AG10803 (cell line): ENCODE data around the gene AMOTL2.
A peak's percentile ranks its signal among the peaks of the same experiment; 100 is the strongest.

ENCODE experiments used
- DNase-seq: peaks from one replicate; pipeline ENCODE4 v3.0.0; 2010; ENCODE audit warnings: low read depth
- H3K4me3 ChIP-seq: 2 replicates; pipeline ENCODE4 v1.5.1; 2011; ENCODE audit warnings: mild to moderate bottlenecking, low read length, control low read depth
- CTCF ChIP-seq: conservative IDR thresholded peaks from 2 replicates; pipeline ENCODE4 v1.5.1; 2011; ENCODE audit warnings: mild to moderate bottlenecking, low read length, control low read depth, inconsistent platforms

The AMOTL2 gene

DNA sequence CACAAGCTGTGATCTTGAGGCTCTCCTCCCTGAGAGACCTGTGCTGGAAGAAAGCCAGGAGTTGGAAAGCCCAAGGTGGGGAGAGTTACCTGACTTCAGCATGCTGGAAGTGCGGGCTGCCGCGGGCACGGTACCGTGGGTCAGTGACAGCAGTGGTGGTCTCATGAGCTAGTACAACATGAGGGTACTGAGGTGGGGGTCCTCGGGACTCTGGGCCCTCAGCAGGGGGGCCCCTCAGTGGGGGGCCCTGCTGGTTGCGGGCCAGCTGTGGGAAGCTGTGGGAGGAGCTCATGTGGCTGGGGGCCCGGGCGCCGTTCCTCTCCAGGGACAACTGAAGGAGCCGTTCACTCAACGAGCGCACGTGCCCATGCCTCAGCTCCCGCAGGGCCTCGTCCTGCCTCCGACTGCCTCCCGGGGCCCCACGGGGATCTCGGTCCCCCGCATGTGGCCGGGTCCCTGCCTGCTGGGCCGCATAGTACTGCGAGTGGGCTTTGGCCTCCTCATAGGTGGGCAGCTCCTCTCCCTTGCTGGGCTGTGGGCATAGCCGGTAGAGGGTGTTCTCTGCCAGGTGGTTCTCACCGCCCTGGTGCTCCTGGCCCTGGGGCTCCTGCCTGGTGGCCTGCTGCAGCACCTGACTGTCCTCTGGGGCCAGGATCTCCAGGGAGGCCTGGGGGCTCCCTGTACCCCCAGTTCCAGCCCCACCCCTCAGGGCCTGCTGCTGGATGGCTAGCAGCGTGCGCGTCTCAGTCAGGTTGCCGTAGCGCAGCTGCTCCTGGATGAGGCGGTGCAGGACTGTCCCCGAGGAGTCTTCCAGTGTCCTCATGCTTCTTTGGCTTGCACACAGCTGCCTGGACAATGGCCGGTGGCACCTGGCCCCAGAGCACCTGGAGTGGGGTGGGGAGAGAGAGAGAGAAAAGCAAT lies 3.4 kb downstream of the AMOTL2 start:
- H3K4me3 ChIP-seq = peak overlapping the region; percentile 99

DNA sequence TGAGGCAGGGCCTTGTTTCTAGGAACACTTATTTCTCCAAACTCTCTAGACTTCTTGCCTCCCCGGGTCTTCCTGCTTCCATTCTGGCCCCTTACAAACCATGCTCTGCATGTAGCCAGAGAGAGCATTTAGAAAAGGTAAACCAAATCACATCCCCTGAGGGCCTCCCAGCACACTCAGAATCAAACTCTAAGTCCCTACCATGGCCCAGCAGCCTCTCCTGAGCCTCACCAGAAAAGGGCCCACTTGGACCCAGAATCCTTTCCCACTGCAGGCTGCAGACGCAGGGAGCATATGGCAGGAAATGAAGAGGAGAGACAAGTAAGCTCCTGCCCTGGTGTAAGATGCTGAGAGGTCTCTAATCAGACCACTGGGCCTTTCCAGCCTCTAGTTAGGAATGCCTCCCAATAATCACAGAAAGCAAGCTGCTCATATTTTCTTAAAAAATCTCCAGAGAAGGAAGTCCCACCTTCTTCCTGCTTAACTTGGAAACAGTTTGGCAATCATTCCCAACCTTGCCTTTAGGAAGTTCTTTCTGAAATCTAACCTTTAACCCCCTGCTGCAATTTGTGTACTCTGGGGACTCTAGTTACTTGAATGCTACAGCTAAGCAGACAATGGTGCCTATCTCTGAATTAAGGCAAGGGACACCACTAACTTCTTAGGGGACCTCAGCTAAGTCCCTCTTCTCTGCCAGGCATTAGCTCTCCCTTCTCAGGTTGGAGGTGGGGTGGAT lies 4.2 kb downstream of the AMOTL2 start:
- no peak for TF ChIP-seq CTCF

More for the DNA sequence above, 3.4 kb downstream of the AMOTL2 start:
- DNase-seq = peak; percentile 32
- no peak for TF ChIP-seq CTCF

DNA sequence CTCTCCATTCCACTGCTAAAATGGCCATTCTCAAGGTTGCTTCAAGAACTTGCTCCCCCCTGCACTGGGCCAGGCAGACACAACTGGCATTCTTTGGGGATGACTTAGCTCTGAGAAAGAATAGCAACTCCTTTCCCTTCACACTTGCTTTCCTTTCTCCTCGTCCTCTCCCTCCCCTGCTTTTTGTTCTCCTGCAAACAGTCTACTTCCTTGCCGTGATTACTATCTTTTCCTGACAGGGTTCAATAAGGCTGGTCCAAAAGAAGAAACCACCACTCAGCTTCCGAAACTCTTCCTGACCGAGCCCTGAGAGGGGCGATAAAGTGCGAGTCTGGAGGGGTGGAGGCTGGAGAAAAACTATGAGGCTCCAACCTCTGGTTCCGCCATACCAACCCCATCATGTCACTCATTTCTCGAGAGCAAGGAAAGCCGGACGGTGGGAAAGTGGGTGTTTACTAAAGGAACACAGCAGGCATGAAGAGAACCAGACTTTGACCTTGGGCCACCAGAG lies 5.0 kb downstream of the AMOTL2 start:
- peak overlapping the region; percentile 99 for H3K4me3 ChIP-seq
- peak; percentile 77 for DNase-seq
- TF ChIP-seq CTCF = no peak

More for the DNA sequence above, 4.2 kb downstream of the AMOTL2 start:
- peak overlapping the region; percentile 99 for H3K4me3 ChIP-seq
- DNase-seq = peak; percentile 37

- no peak for TF ChIP-seq CTCF
- peak; percentile 16 for DNase-seq
- H3K4me3 ChIP-seq = peak overlapping the region; percentile 99
Measured at GRCh38 chr3:134368751-134369105, 5.5 kb downstream of the AMOTL2 start.

GRCh38 chr3:134367869-134368750 lies 6.1 kb downstream of the AMOTL2 start:
- DNase-seq = peak; percentile 38
- TF ChIP-seq CTCF = no peak
- peak overlapping the region; percentile 11 for H3K4me3 ChIP-seq

- no peak overlapping the region for H3K4me3 ChIP-seq
- TF ChIP-seq CTCF = peak; percentile 23; the same call in 1 of the 2 replicates
- DNase-seq = peak; percentile 72
Measured at GRCh38 chr3:134366928-134367811, 7.1 kb downstream of the AMOTL2 start.
